Measurements from ENCODE around the gene SLC49A3. TPM values are rescaled to one million over a fixed set of nuclear protein-coding genes. Genes with fewer than 3 reads are reported as not detected.

The SLC49A3 gene
- polyA plus RNA-seq, 1 donor from 2014 or later: not detected

DNA sequence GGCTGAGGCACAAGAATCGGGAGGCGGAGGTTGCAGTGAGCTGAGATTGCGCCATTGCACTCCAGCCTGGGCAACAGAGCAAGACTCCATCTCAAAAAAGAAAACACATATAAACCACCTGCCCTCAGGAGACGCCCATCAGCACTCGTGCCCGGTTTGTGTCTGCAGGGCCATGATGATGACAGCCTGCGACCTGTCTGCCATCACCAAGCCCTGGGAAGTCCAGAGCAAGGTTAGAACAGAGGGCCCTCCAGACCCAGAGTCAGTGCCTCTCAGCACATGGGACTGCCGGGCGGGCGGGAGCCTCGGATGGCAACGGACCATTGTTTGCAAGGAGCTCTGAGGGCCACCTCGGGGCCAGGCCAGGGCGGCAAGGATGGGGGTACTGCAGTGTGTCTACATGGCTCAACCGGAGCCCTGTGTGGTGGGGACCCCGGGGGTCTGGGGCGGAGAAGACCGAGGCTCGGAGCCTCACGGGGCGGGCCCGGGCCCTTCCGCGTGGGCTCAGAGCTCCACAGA lies 24.2 kb downstream of the SLC49A3 start:
- H4K20me1 ChIP-seq (ENCODE audit: insufficient read depth): no peaks in the 10 kb centered on the region
- no peaks in the 10 kb centered on the region for H3K79me2 ChIP-seq (replicated peaks; ENCODE audit: insufficient read depth, low read length)
- H3K9ac ChIP-seq (ENCODE audit: low read length): no peak overlapping the region
- no peaks in the 10 kb centered on the region for H3K9me3 ChIP-seq (ENCODE audit: low read length)
- no peak overlapping the region for H3K4me2 ChIP-seq (ENCODE audit: low read length)
- H3F3A ChIP-seq (ENCODE audit: insufficient read depth, low read length, poor library complexity, severe bottlenecking): no peaks in the 10 kb centered on the region
- H3K36me3 ChIP-seq (ENCODE audit: insufficient read depth, low read length): no peaks in the 10 kb centered on the region
- no peaks in the 10 kb centered on the region for H3K27me3 ChIP-seq (ENCODE audit: insufficient read depth, low read depth, low read length)
- H2AFZ ChIP-seq (ENCODE audit: low read depth, low read length): no peak overlapping the region
- TF ChIP-seq EP300 (conservative IDR thresholded peaks at IDR 0.05; ENCODE audit: poor library complexity, severe bottlenecking) (no peak), EZH2 (IDR thresholded peaks at IDR 0.05; ENCODE audit: borderline replicate concordance, insufficient read depth, low read length, poor library complexity, severe bottlenecking) (no peak), MXI1 (conservative IDR thresholded peaks at IDR 0.05; ENCODE audit: poor library complexity, severe bottlenecking) (no peak), RAD21 (conservative IDR thresholded peaks at IDR 0.05) (no peak), POLR2AphosphoS5 (IDR thresholded peaks at IDR 0.05) (no peak), TAF1 (IDR thresholded peaks at IDR 0.05; ENCODE audit: low read depth) (no peak)
- TF ChIP-seq, protein P1, sequence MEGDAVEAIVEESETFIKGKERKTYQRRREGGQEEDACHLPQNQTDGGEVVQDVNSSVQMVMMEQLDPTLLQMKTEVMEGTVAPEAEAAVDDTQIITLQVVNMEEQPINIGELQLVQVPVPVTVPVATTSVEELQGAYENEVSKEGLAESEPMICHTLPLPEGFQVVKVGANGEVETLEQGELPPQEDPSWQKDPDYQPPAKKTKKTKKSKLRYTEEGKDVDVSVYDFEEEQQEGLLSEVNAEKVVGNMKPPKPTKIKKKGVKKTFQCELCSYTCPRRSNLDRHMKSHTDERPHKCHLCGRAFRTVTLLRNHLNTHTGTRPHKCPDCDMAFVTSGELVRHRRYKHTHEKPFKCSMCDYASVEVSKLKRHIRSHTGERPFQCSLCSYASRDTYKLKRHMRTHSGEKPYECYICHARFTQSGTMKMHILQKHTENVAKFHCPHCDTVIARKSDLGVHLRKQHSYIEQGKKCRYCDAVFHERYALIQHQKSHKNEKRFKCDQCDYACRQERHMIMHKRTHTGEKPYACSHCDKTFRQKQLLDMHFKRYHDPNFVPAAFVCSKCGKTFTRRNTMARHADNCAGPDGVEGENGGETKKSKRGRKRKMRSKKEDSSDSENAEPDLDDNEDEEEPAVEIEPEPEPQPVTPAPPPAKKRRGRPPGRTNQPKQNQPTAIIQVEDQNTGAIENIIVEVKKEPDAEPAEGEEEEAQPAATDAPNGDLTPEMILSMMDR (IDR thresholded peaks at IDR 0.05; ENCODE audit: poor library complexity, severe bottlenecking): no peak
- H3K9me2 ChIP-seq (ENCODE audit: insufficient read depth, low read length): no peaks in the 10 kb centered on the region
- no peak overlapping the region for H3K27ac ChIP-seq (ENCODE audit: low read length)
- no peak overlapping the region for H3K4me3 ChIP-seq (ENCODE audit: low read length)

DNA sequence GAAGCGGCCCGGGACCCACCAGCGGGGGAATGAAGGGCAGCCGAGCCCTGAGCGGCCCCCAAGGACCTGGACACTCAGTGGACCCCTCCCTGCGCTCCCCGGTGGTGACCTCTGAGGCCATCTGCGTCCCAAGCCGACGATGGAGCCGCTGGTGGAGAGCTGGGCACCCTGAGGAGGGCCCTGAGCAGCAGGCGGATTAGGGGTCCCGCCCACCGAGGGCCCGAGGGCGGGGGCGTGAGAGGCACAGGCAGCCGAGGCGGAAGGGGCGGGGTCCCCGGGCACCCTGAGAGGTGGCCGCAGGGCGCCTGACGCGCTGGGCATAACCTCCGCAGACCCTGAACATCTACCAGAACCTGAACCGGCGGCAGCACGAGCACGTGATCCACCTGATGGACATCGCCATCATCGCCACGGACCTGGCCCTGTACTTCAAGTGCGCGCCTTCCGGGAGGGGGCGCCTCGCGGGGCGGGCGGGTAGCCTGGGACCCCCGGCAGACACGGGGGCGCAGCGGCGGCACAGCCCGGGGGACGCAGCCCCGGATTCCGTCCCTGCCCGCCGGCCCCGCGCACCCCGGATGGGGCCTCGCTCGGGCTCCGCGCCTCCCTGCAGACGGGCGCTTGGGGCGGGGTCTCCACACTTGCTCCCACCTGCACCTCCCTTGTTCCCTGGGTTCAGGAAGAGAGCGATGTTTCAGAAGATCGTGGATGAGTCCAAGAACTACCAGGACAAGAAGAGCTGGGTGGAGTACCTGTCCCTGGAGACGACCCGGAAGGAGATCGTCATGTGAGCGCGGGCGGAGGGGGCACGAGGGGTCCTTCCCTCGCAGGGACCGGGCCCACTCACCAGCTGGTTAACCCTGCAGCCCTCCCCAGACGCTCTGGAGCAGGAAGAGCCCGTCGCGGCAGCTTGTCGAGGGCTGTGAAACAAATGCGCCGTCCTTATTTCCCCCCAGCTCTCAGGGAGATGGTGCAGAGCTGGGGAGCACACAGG lies 25.2 kb downstream of the SLC49A3 start:
- Histone ChIP-seq H3K27me3 (ENCODE audit: insufficient read depth, low read depth, low read length) (no peaks in the 10 kb centered on the region), H3K4me3 (ENCODE audit: low read length) (peak overlapping the region; percentile 51), H3K9me3 (ENCODE audit: low read length) (no peaks in the 10 kb centered on the region), H4K20me1 (ENCODE audit: insufficient read depth) (no peaks in the 10 kb centered on the region), H3K27ac (ENCODE audit: low read length) (no peak overlapping the region), H2AFZ (ENCODE audit: low read depth, low read length) (no peak overlapping the region), H3K9ac (ENCODE audit: low read length) (no peak overlapping the region), H3K9me2 (ENCODE audit: insufficient read depth, low read length) (no peaks in the 10 kb centered on the region), H3K4me2 (ENCODE audit: low read length) (no peak overlapping the region), H3K36me3 (ENCODE audit: insufficient read depth, low read length) (no peaks in the 10 kb centered on the region), H3F3A (ENCODE audit: insufficient read depth, low read length, poor library complexity, severe bottlenecking) (no peaks in the 10 kb centered on the region), H3K79me2 (replicated peaks; ENCODE audit: insufficient read depth, low read length) (no peaks in the 10 kb centered on the region)
- no peak for TF ChIP-seq RAD21 (conservative IDR thresholded peaks at IDR 0.05)
- TF ChIP-seq, protein P1 (IDR thresholded peaks at IDR 0.05; ENCODE audit: poor library complexity, severe bottlenecking): peak; percentile 14
- TF ChIP-seq MXI1 (conservative IDR thresholded peaks at IDR 0.05; ENCODE audit: poor library complexity, severe bottlenecking): no peak

- no peak overlapping the region for H3K4me2 ChIP-seq (ENCODE audit: low read length)
- no peaks in the 10 kb centered on the region for H3F3A ChIP-seq (ENCODE audit: insufficient read depth, low read length, poor library complexity, severe bottlenecking)
- no peak for TF ChIP-seq RAD21 (conservative IDR thresholded peaks at IDR 0.05)
- no peak for TF ChIP-seq TAF1 (IDR thresholded peaks at IDR 0.05; ENCODE audit: low read depth)
- TF ChIP-seq POLR2AphosphoS5 (IDR thresholded peaks at IDR 0.05): no peak
- TF ChIP-seq EZH2 (IDR thresholded peaks at IDR 0.05; ENCODE audit: borderline replicate concordance, insufficient read depth, low read length, poor library complexity, severe bottlenecking): no peak
- TF ChIP-seq, protein P2, sequence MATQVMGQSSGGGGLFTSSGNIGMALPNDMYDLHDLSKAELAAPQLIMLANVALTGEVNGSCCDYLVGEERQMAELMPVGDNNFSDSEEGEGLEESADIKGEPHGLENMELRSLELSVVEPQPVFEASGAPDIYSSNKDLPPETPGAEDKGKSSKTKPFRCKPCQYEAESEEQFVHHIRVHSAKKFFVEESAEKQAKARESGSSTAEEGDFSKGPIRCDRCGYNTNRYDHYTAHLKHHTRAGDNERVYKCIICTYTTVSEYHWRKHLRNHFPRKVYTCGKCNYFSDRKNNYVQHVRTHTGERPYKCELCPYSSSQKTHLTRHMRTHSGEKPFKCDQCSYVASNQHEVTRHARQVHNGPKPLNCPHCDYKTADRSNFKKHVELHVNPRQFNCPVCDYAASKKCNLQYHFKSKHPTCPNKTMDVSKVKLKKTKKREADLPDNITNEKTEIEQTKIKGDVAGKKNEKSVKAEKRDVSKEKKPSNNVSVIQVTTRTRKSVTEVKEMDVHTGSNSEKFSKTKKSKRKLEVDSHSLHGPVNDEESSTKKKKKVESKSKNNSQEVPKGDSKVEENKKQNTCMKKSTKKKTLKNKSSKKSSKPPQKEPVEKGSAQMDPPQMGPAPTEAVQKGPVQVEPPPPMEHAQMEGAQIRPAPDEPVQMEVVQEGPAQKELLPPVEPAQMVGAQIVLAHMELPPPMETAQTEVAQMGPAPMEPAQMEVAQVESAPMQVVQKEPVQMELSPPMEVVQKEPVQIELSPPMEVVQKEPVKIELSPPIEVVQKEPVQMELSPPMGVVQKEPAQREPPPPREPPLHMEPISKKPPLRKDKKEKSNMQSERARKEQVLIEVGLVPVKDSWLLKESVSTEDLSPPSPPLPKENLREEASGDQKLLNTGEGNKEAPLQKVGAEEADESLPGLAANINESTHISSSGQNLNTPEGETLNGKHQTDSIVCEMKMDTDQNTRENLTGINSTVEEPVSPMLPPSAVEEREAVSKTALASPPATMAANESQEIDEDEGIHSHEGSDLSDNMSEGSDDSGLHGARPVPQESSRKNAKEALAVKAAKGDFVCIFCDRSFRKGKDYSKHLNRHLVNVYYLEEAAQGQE (IDR thresholded peaks at IDR 0.05; ENCODE audit: borderline replicate concordance): no peak
- no peak overlapping the region for H2AFZ ChIP-seq (ENCODE audit: low read depth, low read length)
- H3K36me3 ChIP-seq (ENCODE audit: insufficient read depth, low read length): no peaks in the 10 kb centered on the region
- no peaks in the 10 kb centered on the region for H3K27me3 ChIP-seq (ENCODE audit: insufficient read depth, low read depth, low read length)
- no peaks in the 10 kb centered on the region for H3K79me2 ChIP-seq (replicated peaks; ENCODE audit: insufficient read depth, low read length)
- H3K4me3 ChIP-seq (ENCODE audit: low read length): peak overlapping the region; percentile 51
- H3K9ac ChIP-seq (ENCODE audit: low read length): no peak overlapping the region
- no peak overlapping the region for H3K27ac ChIP-seq (ENCODE audit: low read length)
- no peaks in the 10 kb centered on the region for H4K20me1 ChIP-seq (ENCODE audit: insufficient read depth)
- no peaks in the 10 kb centered on the region for H3K9me2 ChIP-seq (ENCODE audit: insufficient read depth, low read length)
- no peaks in the 10 kb centered on the region for H3K9me3 ChIP-seq (ENCODE audit: low read length)
Measured at GRCh38 chr4:663046-663437, 25.9 kb downstream of the SLC49A3 start.

Data from neural cell (in vitro differentiated cells).